Activated naive CD4-positive, alpha-beta T cell treated with anti-CD3 and anti-CD28 coated beads, Interleukin-2, amount 50 U/mL, for 72 hours (primary cell): ENCODE data around the gene CHPF. TPM values are rescaled to one million over a fixed set of nuclear protein-coding genes. Genes with fewer than 3 reads are reported as not detected.
A peak's percentile ranks its signal among the peaks of the same experiment; 100 is the strongest.

Experiments
- ATAC-seq, 2 donors: fragments of 150-1000 bp; cut with Tn5 transposase; 2 replicates each; pipeline ENCODE4 v1.10.0; 2021; ENCODE audit warnings: mild to moderate bottlenecking in 2 of 2, moderate library complexity in 2 of 2
- DNase-seq, 2 donors: peaks; one replicate each; pipeline ENCODE4 v3.0.0; 2021 to 2022; ENCODE audit warnings: low spot score in 2 of 2
- H3K27ac Mint-ChIP-seq, 2 donors: one replicate each; pipeline ENCODE4 v1.8.0; 2022; ENCODE audit warnings: mild to moderate bottlenecking in 2 of 2, mixed read lengths in 2 of 2
- H3K36me3 Mint-ChIP-seq, 2 donors: one replicate each; pipeline ENCODE4 v1.8.0; 2022; ENCODE audit warnings: mixed read lengths in 2 of 2
- H3K9me3 Mint-ChIP-seq, 2 donors: one replicate each; pipeline ENCODE4 v1.8.0; 2022; ENCODE audit warnings: mixed read lengths in 2 of 2
- total RNA-seq, 2 donors: library from RNA; stranded (reverse); gene quantifications; one replicate each; pipeline ENCODE4 v1.2.3, GENCODE V29; 2022

The CHPF gene
- total RNA-seq, 2 donors from 2014 or later, result 13.2 to 16.7 TPM

- H3K36me3 Mint-ChIP-seq, result no peaks in the 10 kb centered on the region
- DNase-seq, result no peak
- ATAC-seq, result peak; percentile 28 to 33
- H3K27ac Mint-ChIP-seq, result no peak overlapping the region
- no peaks in the 10 kb centered on the region for H3K9me3 Mint-ChIP-seq
Measured at GRCh38 chr2:219570924-219571310, 27.3 kb upstream of the CHPF start.

GRCh38 chr2:219570194-219570923 lies 26.8 kb upstream of the CHPF start:
- H3K36me3 Mint-ChIP-seq, result no peaks in the 10 kb centered on the region
- DNase-seq (peak in 1 of 2 donors; percentile 29), ATAC-seq (peak; percentile 46 to 74)
- H3K9me3 Mint-ChIP-seq, result no peaks in the 10 kb centered on the region
- no peak overlapping the region for H3K27ac Mint-ChIP-seq

GRCh38 chr2:219569635-219570034 lies 26.0 kb upstream of the CHPF start:
- no peak for DNase-seq
- Mint-ChIP-seq H3K27ac (no peak overlapping the region), H3K9me3 (no peaks in the 10 kb centered on the region), H3K36me3 (no peaks in the 10 kb centered on the region)
- ATAC-seq, result no peak

GRCh38 chr2:219569041-219569440 lies 25.4 kb upstream of the CHPF start:
- DNase-seq (no peak), ATAC-seq (no peak)
- H3K27ac Mint-ChIP-seq, result no peak overlapping the region
- H3K9me3 Mint-ChIP-seq, result no peaks in the 10 kb centered on the region
- H3K36me3 Mint-ChIP-seq, result no peaks in the 10 kb centered on the region

GRCh38 chr2:219567791-219568361 lies 24.3 kb upstream of the CHPF start:
- no peak overlapping the region for H3K27ac Mint-ChIP-seq
- no peaks in the 10 kb centered on the region for H3K9me3 Mint-ChIP-seq
- no peak for ATAC-seq
- no peaks in the 10 kb centered on the region for H3K36me3 Mint-ChIP-seq
- DNase-seq, result no peak

GRCh38 chr2:219567131-219567530 lies 23.5 kb upstream of the CHPF start:
- no peaks in the 10 kb centered on the region for H3K9me3 Mint-ChIP-seq
- no peak for ATAC-seq

GRCh38 chr2:219566640-219567039 lies 23.0 kb upstream of the CHPF start:
- ATAC-seq (no peak), DNase-seq (no peak)
- Mint-ChIP-seq H3K36me3 (no peaks in the 10 kb centered on the region), H3K9me3 (no peaks in the 10 kb centered on the region), H3K27ac (no peak overlapping the region)

More at GRCh38 chr2:219567131-219567530, 23.5 kb upstream of the CHPF start:
- DNase-seq, result no peak
- Mint-ChIP-seq H3K27ac (no peak overlapping the region), H3K36me3 (no peaks in the 10 kb centered on the region)

- ATAC-seq (no peak), DNase-seq (no peak)
- Mint-ChIP-seq H3K36me3 (no peaks in the 10 kb centered on the region), H3K9me3 (no peaks in the 10 kb centered on the region), H3K27ac (no peak overlapping the region)
Measured at GRCh38 chr2:219565130-219566080, 21.8 kb upstream of the CHPF start.

- DNase-seq (no peak), ATAC-seq (no peak)
- H3K9me3 Mint-ChIP-seq, result no peaks in the 10 kb centered on the region
- H3K36me3 Mint-ChIP-seq, result no peaks in the 10 kb centered on the region
- H3K27ac Mint-ChIP-seq, result no peak overlapping the region
Measured at GRCh38 chr2:219563271-219563928, 19.8 kb upstream of the CHPF start.

- Mint-ChIP-seq H3K9me3 (no peaks in the 10 kb centered on the region), H3K36me3 (no peaks in the 10 kb centered on the region), H3K27ac (no peak overlapping the region)
- DNase-seq, result no peak
- ATAC-seq, result no peak
Measured at GRCh38 chr2:219562049-219563020, 18.7 kb upstream of the CHPF start.

- no peak overlapping the region for H3K27ac Mint-ChIP-seq
- no peaks in the 10 kb centered on the region for H3K9me3 Mint-ChIP-seq
- ATAC-seq, result no peak
Measured at GRCh38 chr2:219561179-219562048, 17.8 kb upstream of the CHPF start.

GRCh38 chr2:219560893-219561178 lies 17.2 kb upstream of the CHPF start:
- Mint-ChIP-seq H3K9me3 (no peaks in the 10 kb centered on the region), H3K27ac (no peak overlapping the region), H3K36me3 (no peaks in the 10 kb centered on the region)
- ATAC-seq (no peak), DNase-seq (no peak)

More at GRCh38 chr2:219561179-219562048, 17.8 kb upstream of the CHPF start:
- DNase-seq, result no peak
- no peaks in the 10 kb centered on the region for H3K36me3 Mint-ChIP-seq

- peak in 1 of 2 donors; percentile 48 for DNase-seq
- Mint-ChIP-seq H3K36me3 (no peaks in the 10 kb centered on the region), H3K27ac (no peak overlapping the region), H3K9me3 (no peaks in the 10 kb centered on the region)
- ATAC-seq, result peak; percentile 54 to 58
Measured at GRCh38 chr2:219560037-219560892, 16.7 kb upstream of the CHPF start.

- DNase-seq (no peak), ATAC-seq (no peak)
- Mint-ChIP-seq H3K9me3 (no peaks in the 10 kb centered on the region), H3K36me3 (no peaks in the 10 kb centered on the region), H3K27ac (no peak overlapping the region)
Measured at GRCh38 chr2:219559156-219559915, 15.7 kb upstream of the CHPF start.
